ENCODE measurements around the gene SNRK. TPM values are rescaled to one million over a fixed set of nuclear protein-coding genes. Genes with fewer than 3 reads are reported as not detected.

Gene SNRK
- total RNA-seq, 1 experiment from 2014 or later, result 53.3 TPM

GRCh38 chr3:43270078-43270477, 16.3 kb upstream of the SNRK start:
- H3K27me3 ChIP-seq (ENCODE audit: low read length), result no peaks in the 10 kb centered on the region
- no peaks in the 10 kb centered on the region for H3K9me3 ChIP-seq (ENCODE audit: low read length)
- H3K4me3 ChIP-seq (ENCODE audit: low read length), result no peak overlapping the region
- no peak overlapping the region for H2AFZ ChIP-seq (ENCODE audit: low read length)
- ATAC-seq, result no peak
- no peaks in the 10 kb centered on the region for H3K36me3 ChIP-seq (ENCODE audit: low read depth, low read length)
- no peaks in the 10 kb centered on the region for H3K9me2 ChIP-seq (replicated peaks; ENCODE audit: low read length)
- no peaks in the 10 kb centered on the region for H4K20me1 ChIP-seq (ENCODE audit: low read length)
- intact Hi-C loops (cut with micrococcal nuclease), result no loop called here
- no peaks in the 10 kb centered on the region for H3F3A ChIP-seq (ENCODE audit: low read length, unreplicated experiment)
- H3K79me2 ChIP-seq (ENCODE audit: low read length), result no peaks in the 10 kb centered on the region
- no TSS peak for BruUV-seq (replicated peaks)
- no peak overlapping the region for H3K9ac ChIP-seq (ENCODE audit: low read length)
- no peak overlapping the region for H3K4me2 ChIP-seq (ENCODE audit: low read length)
- ChIA-PET POLR2A (ENCODE audit: unreplicated experiment) (no interaction called here), CTCF (no interaction called here)
- DNase-seq, result no peak
- no peak overlapping the region for H3K27ac ChIP-seq (ENCODE audit: low read length)
- no peak for TF ChIP-seq EZH2phosphoT487 (IDR thresholded peaks at IDR 0.05; ENCODE audit: borderline replicate concordance, low read length)
- TF ChIP-seq EZH2 (IDR thresholded peaks at IDR 0.05; ENCODE audit: low read length, unreplicated experiment), result no peak
- TF ChIP-seq CTCF (conservative IDR thresholded peaks at IDR 0.05; ENCODE audit: low read depth, low read length), result no peak
- H3K4me1 ChIP-seq (ENCODE audit: insufficient read depth, low read length), result no peaks in the 10 kb centered on the region; the same call in 1 of the 2 replicates

GRCh38 chr3:43273416-43273815, 12.9 kb upstream of the SNRK start:
- Histone ChIP-seq H3K9me2 (replicated peaks; ENCODE audit: low read length) (no peaks in the 10 kb centered on the region), H3K27me3 (ENCODE audit: low read length) (no peaks in the 10 kb centered on the region), H2AFZ (ENCODE audit: low read length) (no peak overlapping the region), H3K4me3 (ENCODE audit: low read length) (no peak overlapping the region), H3K4me2 (ENCODE audit: low read length) (no peak overlapping the region), H3K79me2 (ENCODE audit: low read length) (no peaks in the 10 kb centered on the region), H3K9ac (ENCODE audit: low read length) (no peak overlapping the region), H3K4me1 (ENCODE audit: insufficient read depth, low read length) (no peaks in the 10 kb centered on the region; the same call in 1 of the 2 replicates), H3K27ac (ENCODE audit: low read length) (no peak overlapping the region), H3K9me3 (ENCODE audit: low read length) (no peaks in the 10 kb centered on the region), H3F3A (ENCODE audit: low read length, unreplicated experiment) (no peaks in the 10 kb centered on the region), H4K20me1 (ENCODE audit: low read length) (no peaks in the 10 kb centered on the region), H3K36me3 (ENCODE audit: low read depth, low read length) (no peaks in the 10 kb centered on the region)
- POLR2A ChIA-PET (ENCODE audit: unreplicated experiment), result no interaction called here
- ATAC-seq (no peak), DNase-seq (no peak)
- intact Hi-C loops (cut with micrococcal nuclease), result no loop called here
- BruUV-seq (replicated peaks), result no TSS peak
- TF ChIP-seq EZH2phosphoT487 (IDR thresholded peaks at IDR 0.05; ENCODE audit: borderline replicate concordance, low read length) (no peak), EZH2 (IDR thresholded peaks at IDR 0.05; ENCODE audit: low read length, unreplicated experiment) (no peak)
- CTCF ChIA-PET, result no interaction called here

- H4K20me1 ChIP-seq (ENCODE audit: low read length), result no peaks in the 10 kb centered on the region
- DNase-seq (peak; percentile 44), ATAC-seq (peak; percentile 83)
- H3K79me2 ChIP-seq (ENCODE audit: low read length), result no peaks in the 10 kb centered on the region
- intact Hi-C loops (cut with micrococcal nuclease), result no loop called here
- no TSS peak for BruUV-seq (replicated peaks)
- CTCF ChIA-PET, result no interaction called here
- H3K4me2 ChIP-seq (ENCODE audit: low read length), result no peak overlapping the region
- no peak overlapping the region for H3K27ac ChIP-seq (ENCODE audit: low read length)
- H3K4me3 ChIP-seq (ENCODE audit: low read length), result no peak overlapping the region
- H3K27me3 ChIP-seq (ENCODE audit: low read length), result no peaks in the 10 kb centered on the region
- H3K9me2 ChIP-seq (replicated peaks; ENCODE audit: low read length), result no peaks in the 10 kb centered on the region
- H3F3A ChIP-seq (ENCODE audit: low read length, unreplicated experiment), result no peaks in the 10 kb centered on the region
- H3K36me3 ChIP-seq (ENCODE audit: low read depth, low read length), result no peaks in the 10 kb centered on the region
- no peak overlapping the region for H3K9ac ChIP-seq (ENCODE audit: low read length)
- no peak for TF ChIP-seq CTCF (conservative IDR thresholded peaks at IDR 0.05; ENCODE audit: low read depth, low read length)
- TF ChIP-seq EZH2phosphoT487 (IDR thresholded peaks at IDR 0.05; ENCODE audit: borderline replicate concordance, low read length), result no peak
- no peak for TF ChIP-seq EZH2 (IDR thresholded peaks at IDR 0.05; ENCODE audit: low read length, unreplicated experiment)
- POLR2A ChIA-PET (ENCODE audit: unreplicated experiment), result no interaction called here
- H3K4me1 ChIP-seq (ENCODE audit: insufficient read depth, low read length), result 0 out of 2 replicates have a peak, but pooled peaks cover 7% of the 10 kb centered on the region
- H2AFZ ChIP-seq (ENCODE audit: low read length), result no peak overlapping the region
- no peaks in the 10 kb centered on the region for H3K9me3 ChIP-seq (ENCODE audit: low read length)
Measured at GRCh38 chr3:43279082-43279481, 7.3 kb upstream of the SNRK start.
